Right ventricle myocardium superior (tissue), 1 donor: Measurements from ENCODE around the gene ANAPC2. TPM values are rescaled to one million over a fixed set of nuclear protein-coding genes. Genes with fewer than 3 reads are reported as not detected.
A peak's percentile ranks its signal among the peaks of the same experiment; 100 is the strongest.

Source experiments
- ATAC-seq: fragments of 200-7000 bp; cut with Tn5 transposase; one replicate; pipeline ENCODE4 v1.9.1; 2020; ENCODE audit warnings: mild to moderate bottlenecking; ENCODE audit not compliant: poor library complexity
- DNase-seq: peaks from one replicate; pipeline ENCODE4 v3.0.0-alpha.2; 2020
- intact Hi-C: fragments of 100-400 bp; cut with DNase I; formaldehyde crosslinking; loops from one replicate; pipeline ENCODE4 v1.11.2; 2022
- total RNA-seq: library from RNA; stranded (reverse); fragmentation: NEBNext Ultra II Directional; extraction: Animal tissue kit (Norgen Biotek cat#: 25700); gene quantifications from one replicate; pipeline ENCODE4 v1.2.1, GENCODE V29; 2021
- donor health status: DM: no; HTN: yes; CAD: no; lungs with severe emphysema.

Gene ANAPC2
- total RNA-seq, 1 donor from 2014 or later: 33.9 TPM

GRCh38 chr9:137159105-137160053 is 29.0 kb downstream of the ANAPC2 start:
- ATAC-seq (no peak), DNase-seq (no peak)
- intact Hi-C loops: no loop called here

- intact Hi-C loops: no loop called here
- no peak for ATAC-seq
- DNase-seq: no peak
Measured at GRCh38 chr9:137158625-137159024, 29.7 kb downstream of the ANAPC2 start.

GRCh38 chr9:137157618-137158415 is 30.5 kb downstream of the ANAPC2 start:
- intact Hi-C loops: no loop called here
- no peak for ATAC-seq

GRCh38 chr9:137156567-137157375 is 31.6 kb downstream of the ANAPC2 start:
- no peak for DNase-seq

More at GRCh38 chr9:137157618-137158415, 30.5 kb downstream of the ANAPC2 start:
- DNase-seq: no peak

GRCh38 chr9:137152844-137153405 is 35.4 kb downstream of the ANAPC2 start:
- intact Hi-C loops: no loop called here
- ATAC-seq (no peak), DNase-seq (no peak)

More at GRCh38 chr9:137156567-137157375, 31.6 kb downstream of the ANAPC2 start:
- peak; percentile 52 for ATAC-seq
- intact Hi-C loops: no loop called here

GRCh38 chr9:137150617-137151457 is 37.5 kb downstream of the ANAPC2 start:
- intact Hi-C loops: no loop called here
- ATAC-seq (peak; percentile 25), DNase-seq (no peak)

- intact Hi-C loops: no loop called here
- ATAC-seq (no peak), DNase-seq (no peak)
Measured at GRCh38 chr9:137149942-137150616, 38.3 kb downstream of the ANAPC2 start.

GRCh38 chr9:137149363-137149762 is 39.0 kb downstream of the ANAPC2 start:
- ATAC-seq: no peak
- intact Hi-C loops: no loop called here

GRCh38 chr9:137148661-137149060 is 39.7 kb downstream of the ANAPC2 start:
- no peak for DNase-seq
- intact Hi-C loops: no loop called here
- ATAC-seq: no peak

More at GRCh38 chr9:137149363-137149762, 39.0 kb downstream of the ANAPC2 start:
- no peak for DNase-seq

GRCh38 chr9:137148242-137148641 is 40.1 kb downstream of the ANAPC2 start:
- ATAC-seq (no peak), DNase-seq (peak; percentile 34)
- intact Hi-C loops: no loop called here

GRCh38 chr9:137147793-137148160 is 40.6 kb downstream of the ANAPC2 start:
- ATAC-seq (no peak), DNase-seq (no peak)
- intact Hi-C loops: no loop called here

- DNase-seq (no peak), ATAC-seq (no peak)
- intact Hi-C loops: no loop called here
Measured at GRCh38 chr9:137147091-137147792, 41.1 kb downstream of the ANAPC2 start.

GRCh38 chr9:137146527-137146918 is 41.8 kb downstream of the ANAPC2 start:
- no peak for ATAC-seq

GRCh38 chr9:137145731-137146526 is 42.4 kb downstream of the ANAPC2 start:
- DNase-seq: no peak
- intact Hi-C loops: no loop called here
- ATAC-seq: no peak

More at GRCh38 chr9:137146527-137146918, 41.8 kb downstream of the ANAPC2 start:
- no peak for DNase-seq
- intact Hi-C loops: no loop called here

- intact Hi-C loops: no loop called here
Measured at GRCh38 chr9:137143459-137143858, 44.9 kb downstream of the ANAPC2 start.

More at GRCh38 chr9:137143459-137143858, 44.9 kb downstream of the ANAPC2 start:
- ATAC-seq: no peak
- no peak for DNase-seq
